ENCODE data around the gene KLK10.

GRCh38 chr19:51009061-51009891 lies 10.2 kb downstream of the KLK10 start:
- no peak for TF ChIP-seq CTCF (conservative IDR thresholded peaks at IDR 0.05 in 1 of 2, IDR thresholded peaks at IDR 0.05 in 1 of 2; ENCODE audit: low read depth in 1 of 2, low read length in 2 of 2)
- TF ChIP-seq EZH2 (IDR thresholded peaks at IDR 0.05; ENCODE audit: low read length, missing control alignments): no peak

Data from fibroblast of lung (primary cell).